Neural cell (in vitro differentiated cells): Measurements from ENCODE around the gene POLR1B.
"Not testable (repeated sequence)": the region's sequence is repeated elsewhere in the genome, so short reads cannot be mapped to it uniquely, and the experiment has no call there.

ENCODE experiments used
- SMC3 ChIP-seq: fragments of 450-650 bp; conservative IDR thresholded peaks from 2 replicates; pipeline ENCODE4 v1.6.1; 2014; ENCODE audit warnings: antibody characterized with exemption, mild to moderate bottlenecking, moderate library complexity; ENCODE audit not compliant: poor library complexity
- TF ChIP-seq, protein P1 (sequence below): fragments of 450-650 bp; IDR thresholded peaks from 2 replicates; pipeline ENCODE4 v1.5.1; 2014; ENCODE audit warnings: antibody characterized with exemption, mild to moderate bottlenecking, moderate library complexity; ENCODE audit not compliant: poor library complexity, severe bottlenecking

GRCh38 chr2:112524276-112524675 is 18.0 kb upstream of the POLR1B start:
- TF ChIP-seq, protein P1, sequence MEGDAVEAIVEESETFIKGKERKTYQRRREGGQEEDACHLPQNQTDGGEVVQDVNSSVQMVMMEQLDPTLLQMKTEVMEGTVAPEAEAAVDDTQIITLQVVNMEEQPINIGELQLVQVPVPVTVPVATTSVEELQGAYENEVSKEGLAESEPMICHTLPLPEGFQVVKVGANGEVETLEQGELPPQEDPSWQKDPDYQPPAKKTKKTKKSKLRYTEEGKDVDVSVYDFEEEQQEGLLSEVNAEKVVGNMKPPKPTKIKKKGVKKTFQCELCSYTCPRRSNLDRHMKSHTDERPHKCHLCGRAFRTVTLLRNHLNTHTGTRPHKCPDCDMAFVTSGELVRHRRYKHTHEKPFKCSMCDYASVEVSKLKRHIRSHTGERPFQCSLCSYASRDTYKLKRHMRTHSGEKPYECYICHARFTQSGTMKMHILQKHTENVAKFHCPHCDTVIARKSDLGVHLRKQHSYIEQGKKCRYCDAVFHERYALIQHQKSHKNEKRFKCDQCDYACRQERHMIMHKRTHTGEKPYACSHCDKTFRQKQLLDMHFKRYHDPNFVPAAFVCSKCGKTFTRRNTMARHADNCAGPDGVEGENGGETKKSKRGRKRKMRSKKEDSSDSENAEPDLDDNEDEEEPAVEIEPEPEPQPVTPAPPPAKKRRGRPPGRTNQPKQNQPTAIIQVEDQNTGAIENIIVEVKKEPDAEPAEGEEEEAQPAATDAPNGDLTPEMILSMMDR, result not testable (repeated sequence)
- TF ChIP-seq SMC3, result not testable (repeated sequence)
